ENCODE results near the gene LACRT.
"Not testable (repeated sequence)": the region's sequence is repeated elsewhere in the genome, so short reads cannot be mapped to it uniquely, and the experiment has no call there.

The LACRT gene

GRCh38 chr12:54634795-54635194 is at the start of gene LACRT:
TSS of gene LACRT (minus strand) at chr12:54634895. CDS start at chr12:54634841, 54 bp downstream.
- no peak for DNase-seq

- no peak for DNase-seq
Measured at GRCh38 chr12:54683398-54683797, 48.7 kb upstream of the LACRT start.

GRCh38 chr12:54682674-54683073 is 48.0 kb upstream of the LACRT start:
- no peak for DNase-seq

- DNase-seq: peak; percentile 16
Measured at GRCh38 chr12:54680374-54680773, 45.7 kb upstream of the LACRT start.

GRCh38 chr12:54678131-54678530 is 43.4 kb upstream of the LACRT start:
- DNase-seq: no peak

- DNase-seq: no peak
Measured at GRCh38 chr12:54667945-54668344, 33.2 kb upstream of the LACRT start.

- no peak for DNase-seq
Measured at GRCh38 chr12:54666008-54666407, 31.3 kb upstream of the LACRT start.

- DNase-seq: not testable (repeated sequence)
Measured at GRCh38 chr12:54665022-54665635, 30.4 kb upstream of the LACRT start.

- DNase-seq: no peak
Measured at GRCh38 chr12:54663603-54664002, 28.9 kb upstream of the LACRT start.

GRCh38 chr12:54662026-54662425 is 27.3 kb upstream of the LACRT start:
- DNase-seq: no peak

- no peak for DNase-seq
Measured at GRCh38 chr12:54661048-54661447, 26.4 kb upstream of the LACRT start.

- DNase-seq: no peak
Measured at GRCh38 chr12:54660320-54660962, 25.7 kb upstream of the LACRT start.

GRCh38 chr12:54658306-54659264 is 23.9 kb upstream of the LACRT start:
- DNase-seq: peak; percentile 54

- no peak for DNase-seq
Measured at GRCh38 chr12:54657105-54657607, 22.5 kb upstream of the LACRT start.

- no peak for DNase-seq
Measured at GRCh38 chr12:54654926-54655325, 20.2 kb upstream of the LACRT start.

- no peak for DNase-seq
Measured at GRCh38 chr12:54653025-54653424, 18.3 kb upstream of the LACRT start.

GRCh38 chr12:54650889-54651288 is 16.2 kb upstream of the LACRT start:
- no peak for DNase-seq

- no peak for DNase-seq
Measured at GRCh38 chr12:54650409-54650808, 15.7 kb upstream of the LACRT start.

- DNase-seq: no peak
Measured at GRCh38 chr12:54649825-54650224, 15.1 kb upstream of the LACRT start.

- DNase-seq: no peak
Measured at GRCh38 chr12:54648265-54648664, 13.6 kb upstream of the LACRT start, which contains the start of gene DCD. TSS of gene DCD (minus strand) at chr12:54648365. CDS start at chr12:54648303, 62 bp downstream.

- DNase-seq: no peak
Measured at GRCh38 chr12:54641554-54641953, 6.9 kb upstream of the LACRT start.

GRCh38 chr12:54641089-54641488 is 6.4 kb upstream of the LACRT start:
- no peak for DNase-seq

GRCh38 chr12:54639112-54639511 is 4.4 kb upstream of the LACRT start:
- DNase-seq: not testable (repeated sequence)

Measured in stimulated activated CD4-positive, alpha-beta T cell treated with anti-CD3 and anti-CD28 coated beads, Interleukin-1b, Interleukin-23, amount 100 ng/mL, for 48 hours (primary cell).